OCI-LY3 (cell line): ENCODE data around the gene THUMPD2.

Experiments used
- CTCF ChIP-seq: fragments of 200-600, 300-600 bp; sonication (generic); IDR thresholded peaks from 2 replicates; pipeline ENCODE4 v1.5.1; 2014; ENCODE audit warnings: antibody characterized with exemption, low read length, low read depth
- EZH2phosphoT487 ChIP-seq: fragments of 200-600 bp; shearing (Covaris generic); IDR thresholded peaks from 2 replicates; pipeline ENCODE4 v1.6.1; 2018; ENCODE audit warnings: antibody characterized with exemption, mixed run types, low read depth

- TF ChIP-seq CTCF (no peak), EZH2phosphoT487 (no peak)
Observed at GRCh38 chr2:39723946-39724827, 54.9 kb downstream of the THUMPD2 start.
